ENCODE data around the gene PCSK1. TPM values are rescaled to one million over a fixed set of nuclear protein-coding genes. Genes with fewer than 3 reads are reported as not detected.

PCSK1 gene
- polyA plus RNA-seq, 1 donor (not counting 4 experiments of a cell fraction or from before 2014, with no cell fraction given), result 0.03 TPM

- Histone ChIP-seq H3K36me3 (ENCODE audit: control insufficient read depth in 2 of 2, extremely low read depth in 1 of 2, insufficient read depth in 2 of 2, low read length in 2 of 2) (no peaks in the 10 kb centered on the region), H4K20me1 (ENCODE audit: control insufficient read depth, extremely low read depth, insufficient read depth, low read length) (peaks cover 7% of the 10 kb centered on the region), H3K4me3 (ENCODE audit: control insufficient read depth in 2 of 3, extremely low read depth in 1 of 3, insufficient read depth in 2 of 3, low read depth in 1 of 3, low read length in 3 of 3) (no peak overlapping the region), H3K4me1 (ENCODE audit: control insufficient read depth, extremely low read depth, insufficient read depth, low read length) (peaks cover 3% of the 10 kb centered on the region), H3K27ac (ENCODE audit: control insufficient read depth, insufficient read depth, low read length) (no peak overlapping the region), H3K9me3 (ENCODE audit: control insufficient read depth, low read depth, low read length) (no peaks in the 10 kb centered on the region), H3K79me2 (ENCODE audit: control insufficient read depth, insufficient read depth, low read length) (no peaks in the 10 kb centered on the region), H2AFZ (ENCODE audit: control insufficient read depth, low read length) (no peak overlapping the region), H3K9me1 (ENCODE audit: control insufficient read depth, extremely low read depth, insufficient read depth, low read length) (no peaks in the 10 kb centered on the region), H3K4me2 (ENCODE audit: control insufficient read depth, extremely low read depth, insufficient read depth, low read depth, low read length) (no peak overlapping the region), H3K9ac (ENCODE audit: control insufficient read depth, extremely low read depth, insufficient read depth, low read length) (no peak overlapping the region), H3K27me3 (ENCODE audit: control insufficient read depth, extremely low read depth, insufficient read depth, low read length) (peaks cover 36% of the 10 kb centered on the region)
- TF ChIP-seq EZH2 (IDR thresholded peaks at IDR 0.05; ENCODE audit: low read length), result no peak
- TF ChIP-seq CTCF (optimal IDR thresholded peaks at IDR 0.05 in 1 of 3, IDR thresholded peaks at IDR 0.05 in 1 of 3, conservative IDR thresholded peaks at IDR 0.05 in 1 of 3; ENCODE audit: extremely low read depth in 1 of 3, insufficient read depth in 2 of 3, low read length in 3 of 3), result no peak
- DNase-seq (ENCODE audit: low read depth, low spot score) (no peak), FAIRE-seq (no peak)
- dilution Hi-C loops (cut with MboI; ENCODE audit: extremely low pct_ligation_motif_present, low sequenced_read_pairs), result no loop called here
These were observed 607 bp downstream of the PCSK1 start for GRCh38 chr5:96432216-96433065.

- no peaks in the 10 kb centered on the region for H3K9me3 ChIP-seq (ENCODE audit: control insufficient read depth, low read depth, low read length)
- dilution Hi-C loops (cut with MboI; ENCODE audit: extremely low pct_ligation_motif_present, low sequenced_read_pairs), result no loop called here
- no peak overlapping the region for H3K4me3 ChIP-seq (ENCODE audit: control insufficient read depth in 2 of 3, extremely low read depth in 1 of 3, insufficient read depth in 2 of 3, low read depth in 1 of 3, low read length in 3 of 3)
- no peak for TF ChIP-seq EZH2 (IDR thresholded peaks at IDR 0.05; ENCODE audit: low read length)
- no peak for TF ChIP-seq CTCF (optimal IDR thresholded peaks at IDR 0.05 in 1 of 3, IDR thresholded peaks at IDR 0.05 in 1 of 3, conservative IDR thresholded peaks at IDR 0.05 in 1 of 3; ENCODE audit: extremely low read depth in 1 of 3, insufficient read depth in 2 of 3, low read length in 3 of 3)
- H4K20me1 ChIP-seq (ENCODE audit: control insufficient read depth, extremely low read depth, insufficient read depth, low read length), result peaks cover 7% of the 10 kb centered on the region
- no peak for FAIRE-seq
- H3K79me2 ChIP-seq (ENCODE audit: control insufficient read depth, insufficient read depth, low read length), result no peaks in the 10 kb centered on the region
- H3K9ac ChIP-seq (ENCODE audit: control insufficient read depth, extremely low read depth, insufficient read depth, low read length), result no peak overlapping the region
- peaks cover 3% of the 10 kb centered on the region for H3K4me1 ChIP-seq (ENCODE audit: control insufficient read depth, extremely low read depth, insufficient read depth, low read length)
- H3K27me3 ChIP-seq (ENCODE audit: control insufficient read depth, extremely low read depth, insufficient read depth, low read length), result peaks cover 33% of the 10 kb centered on the region
- no peak overlapping the region for H3K4me2 ChIP-seq (ENCODE audit: control insufficient read depth, extremely low read depth, insufficient read depth, low read depth, low read length)
- no peak for DNase-seq (ENCODE audit: low read depth, low spot score)
- no peaks in the 10 kb centered on the region for H3K9me1 ChIP-seq (ENCODE audit: control insufficient read depth, extremely low read depth, insufficient read depth, low read length)
- no peaks in the 10 kb centered on the region for H3K36me3 ChIP-seq (ENCODE audit: control insufficient read depth in 2 of 2, extremely low read depth in 1 of 2, insufficient read depth in 2 of 2, low read length in 2 of 2)
- no peak overlapping the region for H2AFZ ChIP-seq (ENCODE audit: control insufficient read depth, low read length)
- H3K27ac ChIP-seq (ENCODE audit: control insufficient read depth, insufficient read depth, low read length), result no peak overlapping the region
These were observed 1.5 kb downstream of the PCSK1 start for GRCh38 chr5:96431376-96432187.
